Measurements from ENCODE around the gene GZMM.

GRCh38 chr19:536881-537404 is 6.9 kb upstream of the GZMM start:
- TF ChIP-seq CTCF (IDR thresholded peaks at IDR 0.05) = no peak
- TF ChIP-seq POLR2A (IDR thresholded peaks at IDR 0.05; ENCODE audit: low read depth) = no peak
- TF ChIP-seq POLR2AphosphoS5 (IDR thresholded peaks at IDR 0.05) = no peak
